Measurements from ENCODE around the gene ZNF620.
"Not testable (repeated sequence)": the region's sequence is repeated elsewhere in the genome, so short reads cannot be mapped to it uniquely, and the experiment has no call there.

ZNF620 gene

DNA sequence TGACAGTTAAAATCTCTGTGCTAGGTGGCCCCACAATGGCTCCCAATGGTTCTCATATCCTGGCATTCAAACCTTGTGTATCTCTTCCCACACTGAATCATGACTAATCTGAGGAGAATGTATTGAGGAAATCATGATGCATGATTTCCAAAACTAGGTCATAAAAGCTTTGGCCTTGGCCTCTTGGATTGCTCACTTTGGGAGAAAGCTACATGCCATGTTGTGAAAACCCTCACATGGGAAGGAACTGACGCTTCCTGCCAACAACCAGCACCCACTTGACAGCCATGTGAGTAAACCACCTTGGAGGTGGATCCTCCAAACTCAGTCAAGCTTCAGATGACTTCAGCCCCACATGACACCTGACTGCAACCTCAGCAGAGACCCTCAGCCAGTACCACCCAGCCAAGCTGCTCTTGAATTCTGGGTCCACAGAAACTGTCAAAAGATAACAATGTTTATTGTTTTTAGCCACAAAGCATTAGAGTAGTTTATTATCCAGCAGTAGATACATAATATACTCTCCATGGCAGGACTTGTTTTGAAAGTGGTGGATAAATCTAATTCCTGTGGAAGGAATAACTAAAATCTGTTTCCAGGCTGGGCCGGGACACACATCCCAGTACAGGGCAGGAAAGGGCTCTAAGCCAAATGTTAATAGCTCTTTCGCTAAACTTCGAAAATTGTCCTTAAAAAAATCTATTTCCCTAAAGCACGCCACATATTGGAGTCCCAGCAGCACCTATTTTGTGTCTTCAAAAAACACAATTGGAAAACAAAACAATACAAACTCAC lies 1.0 kb upstream of the ZNF620 start:
- DNase-seq, result no peak

DNA sequence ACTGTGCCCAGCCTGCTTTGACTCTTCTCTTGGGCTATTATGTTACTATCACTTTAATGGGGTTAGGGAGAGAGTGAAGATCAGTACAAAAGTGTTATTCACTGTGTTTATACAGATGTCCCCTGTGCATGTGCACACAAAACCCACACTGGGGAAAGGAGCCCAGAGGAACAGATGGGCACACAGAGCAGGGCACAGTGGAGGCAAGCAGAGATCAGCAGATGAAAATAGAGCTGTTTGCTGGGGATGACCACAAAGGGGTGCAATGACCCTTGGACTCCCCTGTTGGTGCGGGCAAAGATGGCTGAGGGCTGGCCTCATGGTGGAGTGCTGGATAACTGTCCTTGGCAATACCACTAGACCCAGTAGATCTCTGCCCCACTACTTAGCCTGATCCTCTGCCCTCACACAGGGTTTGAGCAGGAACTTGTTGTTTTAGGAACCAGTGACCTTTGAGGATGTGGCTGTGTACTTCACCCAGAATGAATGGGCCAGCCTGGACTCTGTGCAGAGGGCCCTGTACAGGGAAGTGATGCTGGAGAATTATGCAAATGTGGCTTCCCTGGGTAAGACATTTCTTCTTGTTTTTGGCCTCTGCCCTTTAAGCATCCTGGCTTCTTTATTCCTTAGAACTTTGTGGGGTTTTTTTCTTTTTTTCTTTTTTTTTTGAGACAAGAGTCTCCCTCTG lies 5.3 kb downstream of the ZNF620 start:
- no peak for DNase-seq

DNA sequence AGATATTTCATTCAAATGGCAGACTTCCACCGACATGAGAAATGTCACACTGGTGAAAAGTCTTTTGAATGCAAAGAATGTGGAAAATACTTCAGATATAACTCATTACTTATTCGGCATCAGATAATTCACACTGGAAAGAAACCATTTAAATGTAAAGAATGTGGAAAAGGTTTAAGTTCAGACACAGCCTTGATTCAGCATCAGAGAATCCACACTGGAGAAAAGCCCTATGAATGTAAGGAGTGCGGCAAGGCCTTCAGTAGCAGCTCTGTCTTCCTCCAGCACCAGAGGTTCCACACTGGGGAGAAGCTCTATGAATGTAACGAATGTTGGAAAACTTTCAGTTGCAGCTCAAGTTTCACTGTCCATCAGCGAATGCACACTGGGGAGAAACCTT lies 10.4 kb downstream of the ZNF620 start:
- DNase-seq, result no peak

DNA sequence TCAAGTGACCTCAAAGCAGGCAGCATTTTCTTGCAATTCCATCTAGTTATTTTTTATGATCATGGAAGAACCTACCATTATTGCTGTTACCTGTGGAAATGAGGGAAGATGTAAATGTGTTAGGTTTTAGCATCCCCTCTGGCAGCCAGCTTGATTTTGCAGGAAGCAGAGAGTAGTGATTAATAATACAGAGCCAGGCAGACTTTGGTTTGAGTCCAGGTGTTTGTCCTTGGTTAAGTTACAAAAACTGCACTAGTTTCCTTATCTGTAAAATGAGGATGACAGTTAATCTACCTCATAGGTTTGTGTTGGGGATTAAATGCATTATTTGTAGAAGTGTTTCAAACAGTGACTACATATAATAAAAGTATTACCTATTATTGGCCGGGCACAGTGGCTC lies 12.2 kb downstream of the ZNF620 start:
- DNase-seq, result no peak

DNA sequence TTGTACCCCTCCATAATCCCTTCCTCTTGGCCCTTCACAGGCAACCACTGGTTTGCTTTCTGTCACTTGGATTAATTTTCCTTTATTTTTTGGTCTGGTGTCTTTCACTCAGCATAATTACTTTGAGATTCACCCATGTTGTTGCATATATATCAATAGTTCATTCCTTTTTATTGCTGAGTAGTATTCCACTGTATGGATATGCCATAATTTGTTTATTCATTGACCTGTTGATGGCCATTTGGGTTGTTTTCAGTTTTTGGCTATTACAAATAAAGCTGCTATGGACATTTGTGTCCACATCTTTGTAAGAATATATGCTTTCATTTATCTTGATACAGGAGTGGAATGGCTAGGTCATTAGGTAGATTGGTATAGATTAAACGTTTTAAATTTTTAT lies 13.0 kb downstream of the ZNF620 start:
- no peak for DNase-seq

DNA sequence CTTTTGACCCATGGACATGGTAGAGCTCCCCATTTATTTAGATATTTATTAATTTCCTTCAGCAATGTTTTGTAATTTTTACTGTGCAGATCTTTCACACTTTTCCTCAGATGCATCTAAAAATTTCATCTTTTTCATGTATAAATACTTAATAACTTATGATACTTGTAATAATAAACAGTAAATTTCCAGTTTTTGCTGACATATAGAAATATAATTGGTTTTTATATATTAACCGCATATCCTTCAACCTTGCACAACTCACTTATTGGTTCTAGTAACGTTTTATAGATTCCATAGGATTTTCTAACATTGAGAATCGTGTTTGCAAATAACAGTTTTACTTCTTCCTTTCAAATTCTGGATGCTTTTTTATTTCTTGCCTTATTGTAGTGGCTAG lies 15.4 kb downstream of the ZNF620 start:
- DNase-seq, result no peak

DNA sequence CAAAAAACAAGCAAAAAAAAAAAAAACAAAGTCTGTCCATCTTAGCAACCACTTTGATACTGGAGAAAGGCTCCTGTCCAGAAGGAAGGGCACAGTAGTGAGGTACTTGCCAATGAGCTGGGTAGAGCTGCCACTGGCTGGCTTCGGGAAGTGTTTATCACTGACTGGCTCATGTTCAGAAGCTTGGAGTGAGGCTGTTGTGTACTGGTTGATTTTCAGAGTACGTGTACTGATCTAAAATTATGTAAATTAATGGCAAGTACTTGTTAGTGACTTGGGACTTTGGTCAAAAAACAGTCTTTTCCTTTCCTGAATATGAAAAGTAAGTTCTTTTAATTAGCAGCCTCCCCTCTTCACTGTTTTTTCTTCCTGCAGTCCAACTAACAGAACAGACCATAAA lies 17.9 kb downstream of the ZNF620 start:
- DNase-seq, result no peak

DNA sequence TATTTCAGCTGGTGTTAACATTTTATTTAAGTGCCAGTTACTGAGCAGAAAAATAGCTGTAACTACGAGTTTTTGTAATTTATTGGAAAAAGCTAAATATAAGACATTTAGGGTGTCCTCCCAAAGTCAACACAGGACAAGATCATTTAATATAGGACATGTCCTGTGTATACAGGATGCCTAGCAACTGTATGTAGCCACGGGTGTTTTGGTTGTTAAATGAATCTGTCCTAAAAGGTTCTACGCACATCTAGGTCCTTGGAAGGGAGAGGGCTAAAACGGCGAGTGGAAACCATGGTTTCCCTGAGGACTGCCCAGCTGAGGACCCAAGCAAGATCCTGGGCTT lies 18.4 kb downstream of the ZNF620 start:
- no peak for DNase-seq

DNA sequence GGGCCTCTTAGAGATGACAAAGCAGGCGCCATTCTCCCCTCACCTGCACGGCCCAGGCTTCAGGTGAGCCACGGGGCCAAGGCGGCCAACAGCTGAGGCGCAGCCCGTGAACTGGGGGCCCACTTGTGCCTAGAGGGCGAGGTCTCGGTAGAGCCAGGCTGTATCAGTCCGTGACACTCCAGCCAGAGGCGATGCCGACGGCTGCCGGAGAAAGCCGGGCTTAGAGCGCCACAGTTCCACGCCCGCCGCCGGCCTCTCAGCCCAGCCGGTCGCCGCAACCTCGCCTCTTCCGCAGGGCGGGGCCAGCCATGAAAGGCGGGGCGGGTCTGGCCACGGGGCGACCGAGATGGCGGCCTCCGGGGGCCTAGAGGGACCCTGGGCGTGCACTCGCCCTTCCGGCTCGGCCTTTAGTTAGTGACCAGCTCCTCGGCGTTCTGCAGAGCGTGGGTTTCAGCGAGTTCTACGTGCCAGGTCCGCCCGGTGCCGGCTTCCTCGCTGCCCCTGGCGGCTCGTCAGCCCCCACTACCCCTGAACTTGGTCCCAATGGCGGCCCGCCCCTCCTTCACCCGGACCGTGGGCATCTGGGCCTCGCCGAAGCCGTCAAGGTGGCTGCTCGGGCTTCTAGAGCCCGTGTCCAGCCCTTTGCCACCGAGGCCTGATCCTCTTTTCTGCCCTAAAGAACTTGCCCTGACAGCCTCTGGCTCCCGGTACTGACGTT lies 18.9 kb downstream of the ZNF620 start, which contains the start of gene ZNF621:
TSS of gene ZNF621 (plus strand) at position 393 of the 718 bp plus-strand sequence. CDS start 881 bp downstream, outside the sequence.
- peak; percentile 67 to 70 for DNase-seq

DNA sequence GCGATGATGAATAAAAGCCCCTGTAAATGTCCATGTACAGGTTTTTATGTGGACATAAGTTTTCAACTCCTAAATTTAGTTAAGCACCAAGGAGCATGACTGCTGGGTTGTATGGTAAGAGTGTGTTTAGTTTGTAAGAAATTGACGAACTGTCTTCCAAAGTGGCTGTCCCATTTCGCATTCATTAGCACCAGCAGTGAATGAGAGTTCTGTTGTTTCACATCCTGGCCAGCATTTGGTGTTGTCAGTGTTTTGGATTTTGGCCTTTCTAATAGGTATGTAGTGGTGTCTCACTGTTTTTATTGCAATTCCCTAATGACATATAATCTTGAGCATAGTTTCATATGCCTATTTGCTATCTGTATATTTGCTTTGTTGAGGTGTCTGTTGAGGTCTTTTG lies 22.6 kb downstream of the ZNF620 start:
- no peak for DNase-seq

DNA sequence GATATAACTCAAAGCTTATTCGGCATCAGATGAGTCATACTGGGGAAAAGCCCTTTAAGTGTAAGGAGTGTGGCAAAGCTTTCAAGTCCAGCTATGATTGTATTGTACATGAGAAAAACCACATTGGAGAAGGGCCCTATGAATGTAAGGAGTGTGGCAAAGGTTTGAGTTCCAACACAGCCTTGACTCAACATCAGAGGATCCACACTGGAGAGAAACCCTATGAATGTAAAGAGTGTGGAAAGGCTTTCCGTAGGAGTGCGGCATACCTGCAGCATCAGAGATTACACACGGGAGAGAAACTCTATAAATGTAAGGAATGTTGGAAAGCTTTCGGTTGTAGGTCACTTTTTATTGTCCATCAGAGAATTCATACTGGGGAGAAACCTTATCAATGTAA lies 26.4 kb downstream of the ZNF620 start:
- no peak for DNase-seq

DNA sequence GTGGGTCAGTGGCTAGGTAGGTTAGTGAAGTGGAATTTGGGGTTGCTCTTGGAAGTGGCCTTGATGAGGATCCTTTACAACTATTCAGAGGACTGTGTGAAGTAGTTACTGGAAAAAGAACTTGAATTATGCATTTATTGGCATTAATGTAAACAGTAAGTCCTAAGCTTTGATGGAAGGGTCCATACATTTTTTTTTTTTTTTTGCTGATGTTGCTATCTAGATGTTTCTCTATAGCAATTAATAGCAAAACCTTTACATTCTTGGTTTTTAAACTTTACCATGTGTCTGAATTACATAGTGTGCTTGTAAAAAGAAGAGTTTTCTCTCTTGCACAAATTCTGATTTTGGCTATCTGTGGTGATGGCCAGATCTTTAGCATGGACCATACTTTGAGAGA lies 28.4 kb downstream of the ZNF620 start:
- no peak for DNase-seq

DNA sequence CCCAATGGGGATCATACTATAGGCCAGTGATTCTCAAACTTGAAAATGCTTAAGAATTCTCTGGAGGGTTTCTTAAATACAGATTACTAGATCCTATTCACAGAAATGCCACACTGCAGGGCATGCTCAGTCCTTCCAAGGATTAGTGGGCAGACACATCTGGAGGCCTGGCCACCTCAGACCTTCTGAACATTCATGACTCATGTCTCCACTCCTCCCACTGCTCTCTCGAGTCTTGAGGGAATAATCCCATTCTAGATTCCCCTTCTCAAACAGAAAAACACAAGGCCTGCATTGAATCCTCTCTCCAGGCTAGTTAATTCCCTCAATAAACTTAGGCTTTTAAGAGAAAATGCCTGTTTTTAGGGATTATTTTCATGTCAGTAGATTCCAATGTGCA lies 41.0 kb downstream of the ZNF620 start:
- no peak for DNase-seq

DNA sequence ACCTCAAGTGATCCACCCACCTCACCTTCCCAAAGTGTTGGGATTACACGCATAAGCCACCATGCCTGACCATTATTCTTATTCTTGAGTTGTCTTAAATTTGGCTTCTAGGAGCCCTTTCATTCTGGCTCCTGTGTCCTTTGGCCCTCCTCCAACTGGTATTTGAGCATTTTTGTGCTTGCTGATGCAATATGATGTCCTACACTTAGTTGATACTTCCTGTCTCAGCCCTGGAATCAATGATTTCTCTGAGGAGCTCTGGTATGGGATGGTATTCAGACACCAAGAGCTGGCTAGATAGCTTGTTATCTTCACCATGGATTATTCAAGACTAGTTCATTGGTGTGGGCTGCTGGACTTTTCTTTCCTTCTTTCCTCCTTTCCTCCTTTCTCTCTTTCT lies 44.3 kb downstream of the ZNF620 start:
- DNase-seq, result no peak

DNA sequence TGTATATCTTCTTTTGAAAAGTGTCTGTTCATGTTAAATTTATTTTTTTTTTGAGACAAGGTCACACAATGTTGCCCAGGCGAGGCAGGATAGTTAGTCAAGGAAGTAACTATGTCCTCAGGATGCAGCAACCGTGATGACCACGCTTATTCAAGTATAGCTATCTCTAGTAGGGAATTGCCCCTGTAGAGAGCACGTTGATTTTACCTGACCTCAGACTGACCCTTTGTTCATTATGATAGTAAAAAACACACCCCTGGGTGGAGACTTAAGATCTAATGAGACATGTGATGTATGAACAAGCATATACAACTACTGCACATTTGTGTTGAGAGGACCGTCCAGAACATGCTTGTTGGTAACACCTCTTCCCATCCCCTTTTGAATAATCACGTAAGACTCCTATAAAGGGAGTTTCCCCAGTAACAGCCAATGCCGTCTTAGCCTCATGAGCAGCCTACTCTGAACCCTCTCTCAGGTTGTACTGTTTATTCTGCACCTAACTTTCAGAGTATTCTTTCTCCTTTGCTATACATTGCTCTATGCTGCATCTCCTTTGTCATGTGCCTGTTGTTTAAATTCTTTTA lies 51.8 kb downstream of the ZNF620 start:
- DNase-seq, result no peak

DNA sequence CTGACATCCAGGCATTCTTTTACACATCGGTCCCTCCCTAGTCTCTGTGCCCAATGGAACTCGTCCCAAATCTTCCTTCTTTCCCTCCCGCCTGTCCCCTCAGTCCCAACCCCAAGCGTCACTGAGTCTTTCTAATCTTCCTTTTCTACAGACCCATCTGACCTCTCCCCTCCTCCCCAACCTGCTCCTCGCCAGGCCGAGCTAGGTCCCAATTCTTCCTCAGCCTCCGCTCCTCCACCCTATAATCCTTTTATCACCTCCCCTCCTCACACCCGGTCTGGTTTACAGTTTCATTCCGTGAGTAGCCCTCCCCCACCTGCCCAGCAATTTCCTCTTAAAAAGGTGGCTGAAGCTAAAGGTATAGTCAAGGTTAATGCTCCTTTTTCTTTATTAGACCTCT lies 56.6 kb downstream of the ZNF620 start:
- DNase-seq, result not testable (repeated sequence)

DNA sequence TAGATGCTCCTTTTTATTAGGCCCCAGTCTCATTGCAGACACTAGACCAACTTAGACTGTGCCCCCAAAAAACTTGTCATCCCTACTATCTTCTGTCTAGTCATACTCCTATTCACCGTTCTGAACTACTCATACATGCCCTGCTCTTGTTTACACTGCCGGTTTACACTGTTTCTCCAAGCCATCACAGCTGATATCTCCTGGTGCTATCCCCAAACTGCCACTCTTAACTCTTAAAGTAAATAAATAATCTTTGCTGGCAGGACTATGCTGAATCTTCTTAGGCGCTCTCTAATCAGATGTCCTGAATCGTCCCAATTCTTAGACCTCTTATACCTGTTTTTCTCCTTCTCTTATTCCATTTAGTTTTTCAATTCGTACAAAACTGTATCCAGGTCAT lies 59.8 kb downstream of the ZNF620 start:
- DNase-seq, result not testable (repeated sequence)

DNA sequence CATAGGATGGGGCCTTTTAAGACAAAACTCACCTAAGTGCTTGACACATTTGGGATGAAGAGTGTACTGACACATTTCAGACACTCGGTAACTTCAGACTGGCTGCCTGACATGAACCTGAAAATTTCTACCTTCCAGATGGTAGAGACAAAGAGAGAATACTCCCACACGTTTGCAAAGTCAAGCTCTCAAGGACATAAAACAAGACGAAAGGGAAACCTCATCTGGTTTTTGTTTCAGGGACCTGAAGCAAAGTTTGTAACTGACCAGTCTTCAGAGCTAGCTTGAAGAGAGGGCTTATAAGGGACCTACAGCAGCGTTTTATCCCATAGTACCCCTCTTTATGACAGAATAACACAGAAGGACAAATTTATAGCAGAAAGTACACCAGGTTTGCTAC lies 60.9 kb downstream of the ZNF620 start:
- DNase-seq, result no peak

All from Kasumi-1 (cell line).